SK-N-SH treated with all-trans-retinoic acid at 6 μM for 48 hours (cell line): ENCODE data around the gene RNU1-1.
A peak's percentile ranks its signal among the peaks of the same experiment; 100 is the strongest.
"Not testable (repeated sequence)": the region's sequence is repeated elsewhere in the genome, so short reads cannot be mapped to it uniquely, and the experiment has no call there.

Source experiments
- ATAC-seq: fragments of 200-7000 bp; cut with Tn5 transposase; 3 replicates; pipeline ENCODE4 v1.9.1; 2020; ENCODE audit warnings: mild to moderate bottlenecking, moderate library complexity
- ARNTL ChIP-seq: fragments of 450-650 bp; formaldehyde crosslinking; IDR thresholded peaks from 2 replicates; pipeline ENCODE4 v1.5.0; 2020; ENCODE audit warnings: low read depth, mild to moderate bottlenecking, moderate library complexity, borderline replicate concordance
- BACH2 ChIP-seq: fragments of 250-450 bp; sonication (Bioruptor Pico); IDR thresholded peaks from 2 replicates; pipeline ENCODE4 v1.9.0; 2021; ENCODE audit warnings: mild to moderate bottlenecking, borderline replicate concordance
- CSDC2 ChIP-seq: fragments of 250-450 bp; sonication (Bioruptor Pico); IDR thresholded peaks from 2 replicates; pipeline ENCODE4 v1.5.0; 2020; ENCODE audit warnings: mild to moderate bottlenecking, moderate library complexity
- CSRNP3 ChIP-seq: fragments of 250-450 bp; sonication (Bioruptor Pico); IDR thresholded peaks from 2 replicates; pipeline ENCODE4 v1.5.1; 2021; ENCODE audit warnings: mild to moderate bottlenecking, moderate library complexity
- ESRRG ChIP-seq: fragments of 250-450 bp; sonication (Bioruptor Pico); IDR thresholded peaks from 2 replicates; pipeline ENCODE4 v1.6.1; 2021; ENCODE audit warnings: mild to moderate bottlenecking
- GLIS3 ChIP-seq: fragments of 250-450 bp; sonication (Bioruptor Pico); IDR thresholded peaks from 2 replicates; pipeline ENCODE4 v1.5.0; 2020; ENCODE audit warnings: mild to moderate bottlenecking, moderate library complexity
- ISL1 ChIP-seq: fragments of 250-450 bp; sonication (Bioruptor Pico); IDR thresholded peaks from 2 replicates; pipeline ENCODE4 v2.1.2; 2022; ENCODE audit warnings: mild to moderate bottlenecking, moderate library complexity
- OSR1 ChIP-seq: fragments of 250-450 bp; sonication (Bioruptor Pico); IDR thresholded peaks from 2 replicates; pipeline ENCODE4 v1.8.0; 2022; ENCODE audit warnings: moderate library complexity, mild to moderate bottlenecking, inconsistent platforms
- PATZ1 ChIP-seq: fragments of 250-450 bp; sonication (Bioruptor Pico); IDR thresholded peaks from 2 replicates; pipeline ENCODE4 v1.8.0; 2020; ENCODE audit warnings: mild to moderate bottlenecking, moderate library complexity, borderline replicate concordance
- POU6F1 ChIP-seq: fragments of 250-450 bp; sonication (Bioruptor Pico); IDR thresholded peaks from 2 replicates; pipeline ENCODE4 v1.8.0; 2021; ENCODE audit warnings: low read depth, mild to moderate bottlenecking, moderate library complexity, borderline replicate concordance
- PPARA ChIP-seq: fragments of 250-450 bp; sonication (Bioruptor Pico); IDR thresholded peaks from 2 replicates; pipeline ENCODE4 v1.5.0; 2020; ENCODE audit warnings: mild to moderate bottlenecking, borderline replicate concordance
- RARB ChIP-seq: fragments of 250-450 bp; sonication (Bioruptor Pico); IDR thresholded peaks from 2 replicates; pipeline ENCODE4 v1.8.0; 2021; ENCODE audit warnings: mild to moderate bottlenecking, moderate library complexity
- SNAI2 ChIP-seq: fragments of 250-450 bp; sonication (Bioruptor Pico); IDR thresholded peaks from 2 replicates; pipeline ENCODE4 v1.5.0; 2020; ENCODE audit warnings: mild to moderate bottlenecking, moderate library complexity
- TOX ChIP-seq: fragments of 250-450 bp; sonication (Bioruptor Pico); IDR thresholded peaks from 2 replicates; pipeline ENCODE4 v1.8.0; 2021; ENCODE audit warnings: mild to moderate bottlenecking, moderate library complexity, borderline replicate concordance
- TSHZ2 ChIP-seq: fragments of 250-450 bp; sonication (Bioruptor Pico); IDR thresholded peaks from 2 replicates; pipeline ENCODE4 v1.5.0; 2020; ENCODE audit warnings: mild to moderate bottlenecking, moderate library complexity
- ZC3H10 ChIP-seq: fragments of 250-450 bp; sonication (Bioruptor Pico); IDR thresholded peaks from 2 replicates; pipeline ENCODE4 v1.5.1; 2021; ENCODE audit warnings: mild to moderate bottlenecking, moderate library complexity
- ZFP3 ChIP-seq: fragments of 250-450 bp; sonication (Bioruptor Pico); IDR thresholded peaks from 2 replicates; pipeline ENCODE4 v1.5.0; 2020; ENCODE audit warnings: mild to moderate bottlenecking, moderate library complexity
- ZFP30 ChIP-seq: fragments of 450-650 bp; formaldehyde crosslinking; IDR thresholded peaks from 2 replicates; pipeline ENCODE4 v1.5.0; 2022; ENCODE audit warnings: mild to moderate bottlenecking, moderate library complexity
- ZNF565 ChIP-seq: fragments of 450-650 bp; formaldehyde crosslinking; conservative IDR thresholded peaks from 2 replicates; pipeline ENCODE4 v1.5.0; 2020; ENCODE audit warnings: low read depth, mild to moderate bottlenecking, moderate library complexity
- ZNF8 ChIP-seq: fragments of 450-650 bp; formaldehyde crosslinking; IDR thresholded peaks from 2 replicates; pipeline ENCODE4 v1.5.0; 2020; ENCODE audit warnings: mild to moderate bottlenecking, moderate library complexity

Gene RNU1-1

GRCh38 chr1:16489195-16489880, 24.7 kb downstream of the RNU1-1 start:
- ATAC-seq = not testable (repeated sequence)

- ATAC-seq = not testable (repeated sequence)
These were observed 27.1 kb downstream of the RNU1-1 start for GRCh38 chr1:16487011-16487410.

- not testable (repeated sequence) for ATAC-seq
These were observed 27.8 kb downstream of the RNU1-1 start for GRCh38 chr1:16486316-16486715.

- no peak; the same call in 2 of the 3 replicates for ATAC-seq
These were observed 29.2 kb downstream of the RNU1-1 start for GRCh38 chr1:16484931-16485330.

GRCh38 chr1:16484501-16484835, 29.6 kb downstream of the RNU1-1 start:
- no peak for ATAC-seq
- TF ChIP-seq CSDC2 (CRISPR knock-in tag) (no peak), RARB (CRISPR knock-in tag) (no peak), ZNF8 (no peak), GLIS3 (no peak), ZNF565 (CRISPR knock-in tag) (no peak), ARNTL (CRISPR knock-in tag) (no peak), ZFP30 (CRISPR knock-in tag) (no peak), CSRNP3 (CRISPR knock-in tag) (no peak), TSHZ2 (CRISPR knock-in tag) (no peak), BACH2 (CRISPR knock-in tag) (no peak), ZFP3 (CRISPR knock-in tag) (no peak), TOX (CRISPR knock-in tag) (no peak), ZC3H10 (CRISPR knock-in tag) (no peak), POU6F1 (no peak), ISL1 (CRISPR knock-in tag) (no peak), OSR1 (CRISPR knock-in tag) (no peak)

More at GRCh38 chr1:16484931-16485330, 29.2 kb downstream of the RNU1-1 start:
- TF ChIP-seq GLIS3 (no peak), ZNF8 (no peak), TOX (CRISPR knock-in tag) (no peak), PATZ1 (CRISPR knock-in tag) (no peak), ESRRG (CRISPR knock-in tag) (no peak), CSRNP3 (CRISPR knock-in tag) (no peak), PPARA (CRISPR knock-in tag) (no peak), SNAI2 (no peak), ARNTL (CRISPR knock-in tag) (no peak), CSDC2 (CRISPR knock-in tag) (no peak), ZFP3 (CRISPR knock-in tag) (no peak)

GRCh38 chr1:16483639-16484500, 30.2 kb downstream of the RNU1-1 start:
- ATAC-seq = peak; percentile 48; the same call in 2 of the 3 replicates

- not testable (repeated sequence) for ATAC-seq
These were observed 30.9 kb downstream of the RNU1-1 start for GRCh38 chr1:16483146-16483545.
